ENCODE results near the gene GCSAM. TPM values are rescaled to one million over a fixed set of nuclear protein-coding genes. Genes with fewer than 3 reads are reported as not detected.

The GCSAM gene
- total and polyA plus RNA-seq, 2 experiments from 2014 or later = 0.66 TPM; not detected in 1

GRCh38 chr3:112171144-112171543 is 38.1 kb upstream of the GCSAM start:
- Histone ChIP-seq H2AFZ (no peak overlapping the region), H3K4me3 (no peak overlapping the region), H3K36me3 (replicated peaks; ENCODE audit: insufficient read depth, low read depth) (no peaks in the 10 kb centered on the region), H3K27me3 (no peaks in the 10 kb centered on the region), H3K27ac (no peak overlapping the region), H3K79me2 (no peaks in the 10 kb centered on the region), H3K4me2 (no peak overlapping the region), H3K9me2 (replicated peaks; ENCODE audit: insufficient read depth) (no peaks in the 10 kb centered on the region), H3K9me3 (ENCODE audit: low read depth) (no peaks in the 10 kb centered on the region), H4K20me1 (ENCODE audit: insufficient read depth, poor library complexity, severe bottlenecking) (no peaks in the 10 kb centered on the region), H3K4me1 (ENCODE audit: insufficient read depth) (no peaks in the 10 kb centered on the region)
- no peak for DNase-seq (ENCODE audit: low spot score)
- TF ChIP-seq CTCF (IDR thresholded peaks at IDR 0.05; ENCODE audit: poor library complexity) = no peak
- 93% methylated on average over 3 of the region's 3 CpGs for WGBS (ENCODE audit: low lambda C conversion rate, missing lambda C conversion rate)

GRCh38 chr3:112170046-112170445 is 37.0 kb upstream of the GCSAM start:
- Histone ChIP-seq H3K27ac (no peak overlapping the region), H3K36me3 (replicated peaks; ENCODE audit: insufficient read depth, low read depth) (no peaks in the 10 kb centered on the region), H2AFZ (no peak overlapping the region), H3K9me2 (replicated peaks; ENCODE audit: insufficient read depth) (no peaks in the 10 kb centered on the region), H3K79me2 (no peaks in the 10 kb centered on the region), H3K4me1 (ENCODE audit: insufficient read depth) (no peaks in the 10 kb centered on the region), H3K4me3 (no peak overlapping the region), H3K4me2 (no peak overlapping the region), H3K27me3 (no peaks in the 10 kb centered on the region), H4K20me1 (ENCODE audit: insufficient read depth, poor library complexity, severe bottlenecking) (no peaks in the 10 kb centered on the region), H3K9me3 (ENCODE audit: low read depth) (no peaks in the 10 kb centered on the region)
- WGBS (ENCODE audit: low lambda C conversion rate, missing lambda C conversion rate) = 95% methylated on average over 2 of the region's 2 CpGs
- no peak for DNase-seq (ENCODE audit: low spot score)
- TF ChIP-seq CTCF (IDR thresholded peaks at IDR 0.05; ENCODE audit: poor library complexity) (no peak), EZH2phosphoT487 (IDR thresholded peaks at IDR 0.05; ENCODE audit: low read depth, severe bottlenecking, unreplicated experiment) (no peak), EZH2 (IDR thresholded peaks at IDR 0.05; ENCODE audit: borderline replicate concordance) (no peak)

- no peak for TF ChIP-seq EZH2phosphoT487 (IDR thresholded peaks at IDR 0.05; ENCODE audit: low read depth, severe bottlenecking, unreplicated experiment)
- Histone ChIP-seq H3K36me3 (replicated peaks; ENCODE audit: insufficient read depth, low read depth) (no peaks in the 10 kb centered on the region), H3K27ac (no peak overlapping the region), H3K4me2 (no peak overlapping the region), H3K4me3 (no peak overlapping the region), H3K4me1 (ENCODE audit: insufficient read depth) (no peaks in the 10 kb centered on the region), H3K9me3 (ENCODE audit: low read depth) (no peaks in the 10 kb centered on the region), H3K9me2 (replicated peaks; ENCODE audit: insufficient read depth) (no peaks in the 10 kb centered on the region), H2AFZ (no peak overlapping the region), H4K20me1 (ENCODE audit: insufficient read depth, poor library complexity, severe bottlenecking) (no peaks in the 10 kb centered on the region), H3K27me3 (no peaks in the 10 kb centered on the region), H3K79me2 (no peaks in the 10 kb centered on the region)
- WGBS (ENCODE audit: low lambda C conversion rate, missing lambda C conversion rate) = 94% methylated on average over 2 of the region's 2 CpGs
- DNase-seq (ENCODE audit: low spot score) = no peak
Observed at GRCh38 chr3:112167758-112168157, 34.7 kb upstream of the GCSAM start.

DNA sequence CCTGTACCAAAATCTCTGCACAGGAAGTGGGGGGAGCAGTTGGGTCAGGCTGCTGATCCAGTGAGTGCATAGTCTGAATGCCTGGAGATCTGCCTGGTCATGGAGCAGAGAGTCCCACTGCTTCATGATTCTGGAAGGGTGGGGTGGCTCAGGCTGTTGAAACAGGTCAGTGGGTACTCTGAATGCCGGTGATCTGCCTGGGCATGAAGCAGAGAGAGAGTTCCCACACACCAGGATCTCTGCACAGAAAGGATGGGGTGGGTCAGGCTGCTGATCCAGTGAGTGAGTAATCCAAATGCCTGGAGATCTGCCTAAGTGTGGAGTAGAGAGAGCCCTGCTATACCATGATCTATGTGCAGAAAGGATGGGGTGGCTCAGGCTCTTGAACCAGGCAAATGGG is 16.1 kb upstream of the GCSAM start:
- Histone ChIP-seq H2AFZ (no peak overlapping the region), H3K27ac (no peak overlapping the region), H3K79me2 (no peaks in the 10 kb centered on the region), H3K27me3 (no peaks in the 10 kb centered on the region), H3K36me3 (replicated peaks; ENCODE audit: insufficient read depth, low read depth) (no peaks in the 10 kb centered on the region), H3K4me1 (ENCODE audit: insufficient read depth) (no peaks in the 10 kb centered on the region), H3K4me2 (no peak overlapping the region), H3K4me3 (no peak overlapping the region), H3K9me3 (ENCODE audit: low read depth) (no peaks in the 10 kb centered on the region), H3K9me2 (replicated peaks; ENCODE audit: insufficient read depth) (no peaks in the 10 kb centered on the region), H4K20me1 (ENCODE audit: insufficient read depth, poor library complexity, severe bottlenecking) (no peaks in the 10 kb centered on the region)
- TF ChIP-seq EZH2 (IDR thresholded peaks at IDR 0.05; ENCODE audit: borderline replicate concordance) (no peak), EZH2phosphoT487 (IDR thresholded peaks at IDR 0.05; ENCODE audit: low read depth, severe bottlenecking, unreplicated experiment) (no peak)
- DNase-seq (ENCODE audit: low spot score) = no peak
- 95% methylated on average over 1 of the region's 1 CpG for WGBS (ENCODE audit: low lambda C conversion rate, missing lambda C conversion rate)

Measured in hepatocyte (in vitro differentiated cells).